ENCODE results near the gene CELSR1. TPM values are rescaled to one million over a fixed set of nuclear protein-coding genes. Genes with fewer than 3 reads are reported as not detected.

CELSR1 gene
- total RNA-seq, 4 donors from 2014 or later: 31.7 to 72.7 (median 54.1) TPM

DNA sequence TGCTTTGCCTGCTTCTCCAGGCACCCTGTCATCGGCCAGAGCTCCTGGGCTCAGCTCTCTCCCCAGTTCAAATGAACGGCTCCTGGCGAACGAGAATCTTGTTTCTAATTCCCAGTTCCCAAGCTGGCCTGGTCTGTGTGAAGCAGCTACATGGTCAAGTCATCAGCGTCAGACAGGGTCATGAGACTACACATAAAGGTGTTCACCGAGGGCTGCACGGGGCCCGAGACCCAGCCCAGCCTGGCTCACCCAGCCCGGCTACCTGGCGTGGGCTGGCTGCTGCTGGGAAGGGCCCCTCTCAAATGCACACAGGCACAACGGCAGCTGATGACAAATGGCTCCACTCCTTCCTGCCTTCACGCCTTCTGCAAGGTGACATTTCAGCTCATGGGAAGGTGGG, 14.6 kb upstream of the CELSR1 start:
- no peak overlapping the region for H3K4me3 ChIP-seq (ENCODE audit: low read depth, poor library complexity, severe bottlenecking)
- WGBS, 2 donors: 89 to 93% methylated on average over 11 to 12 of the region's 12 CpGs
- no peak for DNase-seq (ENCODE audit: low spot score in 2 of 2)
- intact Hi-C loops (cut with DNase I; ENCODE audit: low total_unique reads): no loop called here
- TF ChIP-seq, protein P1, sequence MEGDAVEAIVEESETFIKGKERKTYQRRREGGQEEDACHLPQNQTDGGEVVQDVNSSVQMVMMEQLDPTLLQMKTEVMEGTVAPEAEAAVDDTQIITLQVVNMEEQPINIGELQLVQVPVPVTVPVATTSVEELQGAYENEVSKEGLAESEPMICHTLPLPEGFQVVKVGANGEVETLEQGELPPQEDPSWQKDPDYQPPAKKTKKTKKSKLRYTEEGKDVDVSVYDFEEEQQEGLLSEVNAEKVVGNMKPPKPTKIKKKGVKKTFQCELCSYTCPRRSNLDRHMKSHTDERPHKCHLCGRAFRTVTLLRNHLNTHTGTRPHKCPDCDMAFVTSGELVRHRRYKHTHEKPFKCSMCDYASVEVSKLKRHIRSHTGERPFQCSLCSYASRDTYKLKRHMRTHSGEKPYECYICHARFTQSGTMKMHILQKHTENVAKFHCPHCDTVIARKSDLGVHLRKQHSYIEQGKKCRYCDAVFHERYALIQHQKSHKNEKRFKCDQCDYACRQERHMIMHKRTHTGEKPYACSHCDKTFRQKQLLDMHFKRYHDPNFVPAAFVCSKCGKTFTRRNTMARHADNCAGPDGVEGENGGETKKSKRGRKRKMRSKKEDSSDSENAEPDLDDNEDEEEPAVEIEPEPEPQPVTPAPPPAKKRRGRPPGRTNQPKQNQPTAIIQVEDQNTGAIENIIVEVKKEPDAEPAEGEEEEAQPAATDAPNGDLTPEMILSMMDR (IDR thresholded peaks at IDR 0.05): no peak
- TF ChIP-seq POLR2A (IDR thresholded peaks at IDR 0.05): no peak

DNA sequence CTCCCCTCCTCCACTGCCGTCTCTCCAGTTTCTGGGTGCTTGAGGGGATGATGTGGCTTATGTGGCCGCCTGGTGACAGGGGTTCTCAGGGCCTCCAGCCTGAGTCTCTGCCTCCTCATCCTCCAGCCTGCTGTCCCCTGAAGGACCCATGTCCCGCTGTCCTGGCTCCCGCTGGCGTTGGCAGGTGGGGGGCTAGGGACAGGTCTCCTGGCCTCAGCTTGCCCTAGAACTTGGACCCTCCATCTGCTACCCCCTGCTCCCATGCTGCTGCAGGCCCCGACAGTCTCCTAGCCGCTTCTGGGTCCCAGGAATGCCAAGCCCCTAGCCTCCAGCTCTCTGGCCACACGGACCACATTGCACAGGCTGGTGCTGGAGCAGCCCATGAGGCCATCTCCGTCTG, 13.9 kb upstream of the CELSR1 start:
- H3K4me3 ChIP-seq (ENCODE audit: low read depth, poor library complexity, severe bottlenecking): no peak overlapping the region
- WGBS, 2 donors: 73 to 84% methylated on average over 7 to 9 of the region's 9 CpGs
- no peak for DNase-seq (ENCODE audit: low spot score in 2 of 2)
- TF ChIP-seq, protein P1 (IDR thresholded peaks at IDR 0.05): no peak
- no peak for TF ChIP-seq POLR2A (IDR thresholded peaks at IDR 0.05)
- intact Hi-C loops (cut with DNase I; ENCODE audit: low total_unique reads): no loop called here

DNA sequence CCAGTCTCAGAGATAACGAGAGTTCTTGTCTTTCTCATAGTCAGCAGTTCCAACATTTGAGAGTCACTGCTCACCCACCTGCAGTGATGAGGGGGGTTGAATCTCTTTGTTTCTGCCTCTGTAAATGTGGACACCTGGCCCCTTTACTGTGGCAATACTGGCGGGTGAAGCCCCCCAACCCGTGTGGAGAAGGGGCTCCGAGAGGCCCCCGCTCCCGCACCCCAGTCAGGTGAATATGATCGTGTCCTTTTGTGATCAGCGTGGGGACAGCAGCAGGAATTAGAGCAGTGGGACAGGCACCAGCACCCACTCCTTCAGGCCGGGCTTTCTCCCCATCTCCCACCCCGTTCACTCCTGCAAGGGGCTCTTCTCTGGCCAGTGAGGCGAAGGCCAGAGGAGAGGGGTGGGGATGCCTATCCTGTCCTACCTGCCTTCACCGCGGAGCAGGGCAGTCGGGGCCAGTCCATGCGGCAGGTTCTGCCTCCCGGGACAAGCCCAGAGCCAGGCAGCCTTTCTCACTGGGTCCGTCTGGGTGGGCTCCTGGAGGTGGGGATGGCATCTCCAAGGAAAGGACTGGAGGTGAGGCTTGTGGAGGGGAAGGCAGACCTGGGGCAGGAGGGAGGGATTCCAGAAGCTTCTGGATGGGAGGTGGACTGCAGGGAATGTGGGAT, 12.7 kb upstream of the CELSR1 start:
- H3K4me3 ChIP-seq (ENCODE audit: low read depth, poor library complexity, severe bottlenecking): no peak overlapping the region
- 87 to 88% methylated on average over 17 of the region's 17 CpGs for WGBS, 2 donors
- DNase-seq (ENCODE audit: low spot score in 2 of 2): no peak
- intact Hi-C loops (cut with DNase I; ENCODE audit: low total_unique reads): no loop called here
- TF ChIP-seq, protein P1 (IDR thresholded peaks at IDR 0.05): no peak
- TF ChIP-seq POLR2A (IDR thresholded peaks at IDR 0.05): no peak

DNA sequence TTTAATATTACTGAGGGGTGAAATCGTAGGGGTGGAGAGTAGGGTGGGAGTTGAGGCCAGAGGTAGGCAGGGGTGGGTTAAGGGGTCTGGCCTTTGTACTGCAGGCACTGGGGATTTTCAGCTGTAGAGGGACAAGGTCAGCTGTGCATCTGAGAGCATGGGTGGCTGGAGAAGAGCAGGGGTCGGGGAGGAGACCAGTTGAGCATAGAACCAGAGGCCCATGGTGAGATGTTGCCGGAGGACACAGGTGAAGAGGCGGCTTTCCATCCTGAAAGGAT, 12.1 kb upstream of the CELSR1 start:
- WGBS, 2 donors: 81 to 87% methylated on average over 4 of the region's 4 CpGs
- intact Hi-C loops (cut with DNase I; ENCODE audit: low total_unique reads): no loop called here
- TF ChIP-seq, protein P1 (IDR thresholded peaks at IDR 0.05): no peak
- no peak for TF ChIP-seq POLR2A (IDR thresholded peaks at IDR 0.05)
- no peak for DNase-seq (ENCODE audit: low spot score in 2 of 2)
- no peak overlapping the region for H3K4me3 ChIP-seq (ENCODE audit: low read depth, poor library complexity, severe bottlenecking)

DNA sequence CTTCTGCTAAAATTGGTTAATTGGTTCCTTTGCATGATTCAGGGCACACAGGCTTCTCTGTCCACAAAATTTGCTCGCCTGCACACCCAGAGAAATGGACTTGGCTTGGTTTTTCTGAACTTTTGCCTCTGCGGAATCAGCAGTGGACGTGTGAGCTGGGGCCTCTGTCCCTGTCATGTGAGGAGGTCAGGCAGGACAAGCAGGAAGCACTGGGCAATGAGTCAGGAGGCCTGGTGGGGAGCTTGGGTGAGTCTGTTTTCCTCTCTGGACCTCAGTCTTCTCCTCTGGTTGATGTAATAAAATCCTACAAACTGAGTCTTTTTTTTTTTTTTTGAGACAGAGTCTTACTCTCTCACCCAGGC, 10.4 kb upstream of the CELSR1 start:
- DNase-seq (ENCODE audit: low spot score in 2 of 2): peak; percentile 88 to 94
- no peak overlapping the region for H3K4me3 ChIP-seq (ENCODE audit: low read depth, poor library complexity, severe bottlenecking)
- intact Hi-C loops (cut with DNase I; ENCODE audit: low total_unique reads): no loop called here
- no peak for TF ChIP-seq POLR2A (IDR thresholded peaks at IDR 0.05)
- TF ChIP-seq, protein P1 (IDR thresholded peaks at IDR 0.05): no peak
- WGBS, 2 donors: 15 to 17% methylated on average over 3 of the region's 3 CpGs

Data from lower leg skin (tissue), 4 donors.